Measurements from ENCODE around the gene STOM.

The STOM gene

GRCh38 chr9:121318631-121319382 is 51.2 kb downstream of the STOM start:
- DNase-seq = no peak

- DNase-seq = no peak
Measured at GRCh38 chr9:121317737-121318630, 52.1 kb downstream of the STOM start.

GRCh38 chr9:121316852-121317373 is 53.1 kb downstream of the STOM start:
- DNase-seq = no peak

GRCh38 chr9:121316378-121316777 is 53.7 kb downstream of the STOM start:
- DNase-seq = no peak

GRCh38 chr9:121313458-121314152 is 56.4 kb downstream of the STOM start:
- no peak for DNase-seq

GRCh38 chr9:121312169-121312568 is 57.9 kb downstream of the STOM start:
- no peak for DNase-seq

- DNase-seq = no peak
Measured at GRCh38 chr9:121310571-121310970, 59.5 kb downstream of the STOM start.

GRCh38 chr9:121309833-121310425 is 60.1 kb downstream of the STOM start:
- DNase-seq = no peak

- no peak for DNase-seq
Measured at GRCh38 chr9:121309171-121309570, 60.9 kb downstream of the STOM start.

- DNase-seq = no peak
Measured at GRCh38 chr9:121308765-121309164, 61.3 kb downstream of the STOM start.

GRCh38 chr9:121307976-121308375 is 62.1 kb downstream of the STOM start:
- DNase-seq = no peak

- no peak for DNase-seq
Measured at GRCh38 chr9:121305269-121305994, 64.6 kb downstream of the STOM start.

- DNase-seq = no peak
Measured at GRCh38 chr9:121304707-121305106, 65.3 kb downstream of the STOM start.

GRCh38 chr9:121303456-121304451 is 66.3 kb downstream of the STOM start:
- no peak for DNase-seq

- no peak for DNase-seq
Measured at GRCh38 chr9:121302786-121303185, 67.3 kb downstream of the STOM start.

GRCh38 chr9:121302341-121302740 is 67.7 kb downstream of the STOM start:
- no peak for DNase-seq

GRCh38 chr9:121301881-121302286 is 68.2 kb downstream of the STOM start:
- DNase-seq = no peak

- DNase-seq = no peak
Measured at GRCh38 chr9:121300283-121301119, 69.5 kb downstream of the STOM start.

GRCh38 chr9:121299467-121300282 is 70.4 kb downstream of the STOM start:
- DNase-seq = no peak

All from activated CD4-positive, alpha-beta T cell treated with anti-CD3 and anti-CD28 coated beads, Interleukin-2, amount 50 U/mL, for 1 hour (primary cell).